PC-3 (cell line): ENCODE data around the gene TNRC18. TPM values are rescaled to one million over a fixed set of nuclear protein-coding genes. Genes with fewer than 3 reads are reported as not detected.

Source experiments
- ATAC-seq: fragments of 200-7000 bp; cut with Tn5 transposase; 2 replicates; pipeline ENCODE4 v1.9.1; 2020; ENCODE audit warnings: mild to moderate bottlenecking, moderate library complexity
- BruUV-seq: library from RNA; stranded (reverse); fragments of 400-500 nt; replicated peaks from 2 replicates; lab custom pipeline; 2021; lab: Mats Ljungman, UMichigan
- CTCF ChIA-PET: fragments of 300-600 bp; sonication (Branson Sonifier 250); formaldehyde crosslinking; loops from one replicate; lab custom pipeline; 2022; ENCODE audit warnings: antibody characterized with exemption; lab: Charles Lee
- POLR2A ChIA-PET: fragments of 300-600 bp; sonication (Branson Sonifier 250); formaldehyde crosslinking; loops from one replicate; lab custom pipeline; 2022; ENCODE audit warnings: antibody characterized with exemption; ENCODE audit not compliant: unreplicated experiment; lab: Charles Lee
- DNase-seq: peaks from one replicate; pipeline ENCODE4 v3.0.0-alpha.2; 2015
- H2AFZ ChIP-seq: fragments of 300-600 bp; sonication (generic); 2 replicates; pipeline ENCODE4 v1.6.0; 2016; ENCODE audit warnings: antibody characterized with exemption, low read length
- H3F3A ChIP-seq: fragments of 300-600 bp; sonication (generic); one replicate; pipeline ENCODE4 v1.6.0; 2017; ENCODE audit warnings: antibody characterized with exemption, low read length, control low read depth, mild to moderate bottlenecking; ENCODE audit not compliant: unreplicated experiment
- H3K27ac ChIP-seq: fragments of 300-600 bp; sonication (generic); 2 replicates; pipeline ENCODE4 v1.5.1; 2016; ENCODE audit warnings: mild to moderate bottlenecking, low read length
- H3K27me3 ChIP-seq: fragments of 300-600 bp; sonication (generic); 2 replicates; pipeline ENCODE4 v1.6.1; 2016; ENCODE audit warnings: low read length, mixed read lengths
- H3K36me3 ChIP-seq: fragments of 300-600 bp; sonication (generic); 2 replicates; pipeline ENCODE4 v1.6.1; 2016; ENCODE audit warnings: low read depth, mixed run types, low read length, mixed read lengths
- H3K4me1 ChIP-seq: fragments of 300-600 bp; sonication (generic); 2 replicates; pipeline ENCODE4 v1.5.1; 2016; ENCODE audit warnings: low read length; ENCODE audit not compliant: insufficient read depth
- H3K4me2 ChIP-seq: fragments of 300-600 bp; sonication (generic); 2 replicates; pipeline ENCODE4 v1.6.0; 2016; ENCODE audit warnings: low read length
- H3K4me3 ChIP-seq: fragments of 300-600 bp; sonication (generic); 2 replicates; pipeline ENCODE4 v1.5.1; 2016; ENCODE audit warnings: mild to moderate bottlenecking, low read length, mixed read lengths
- H3K79me2 ChIP-seq: fragments of 300-600 bp; sonication (generic); 2 replicates; pipeline ENCODE4 v1.6.1; 2017; ENCODE audit warnings: low read length, mixed read lengths
- H3K9ac ChIP-seq: fragments of 300-600 bp; sonication (generic); 2 replicates; pipeline ENCODE4 v1.6.0; 2016; ENCODE audit warnings: mild to moderate bottlenecking, low read length
- H3K9me2 ChIP-seq: fragments of 300-600 bp; sonication (generic); replicated peaks from 2 replicates; pipeline ENCODE4 v1.6.1; 2016; ENCODE audit warnings: mixed run types, low read length, mixed read lengths
- H3K9me3 ChIP-seq: fragments of 300-600 bp; sonication (generic); 2 replicates; pipeline ENCODE4 v1.6.1; 2016; ENCODE audit warnings: low read length, mixed read lengths
- H4K20me1 ChIP-seq: fragments of 300-600 bp; sonication (generic); 2 replicates; pipeline ENCODE4 v1.6.1; 2016; ENCODE audit warnings: low read length, mixed read lengths
- CTCF ChIP-seq: fragments of 300-600 bp; sonication (generic); conservative IDR thresholded peaks from 2 replicates; pipeline ENCODE4 v1.5.1; 2017; ENCODE audit warnings: antibody characterized with exemption, low read depth, mild to moderate bottlenecking, low read length
- EZH2 ChIP-seq: fragments of 300-600 bp; sonication (generic); IDR thresholded peaks from one replicate; pipeline ENCODE4 v1.6.1; 2017; ENCODE audit warnings: antibody characterized with exemption, mild to moderate bottlenecking, low read length; ENCODE audit not compliant: unreplicated experiment
- EZH2phosphoT487 ChIP-seq: fragments of 300-600 bp; sonication (generic); IDR thresholded peaks from 2 replicates; pipeline ENCODE4 v1.6.1; 2018; ENCODE audit warnings: mild to moderate bottlenecking, antibody characterized with exemption, low read length, borderline replicate concordance
- intact Hi-C: fragments of 100-400 bp; cut with micrococcal nuclease; formaldehyde crosslinking; loops from 2 replicates; pipeline ENCODE4 v1.9.0; 2023
- total RNA-seq: library from RNA; depleted of rRNA; stranded (reverse); fragments of >200 nt; gene quantifications from 2 replicates; pipeline ENCODE4 v1.2.3, GENCODE V29; 2014

The TNRC18 gene
- total RNA-seq, 1 experiment from 2014 or later: 26.8 TPM

- ChIA-PET CTCF (no interaction called here), POLR2A (no interaction called here)
- Histone ChIP-seq H3K27ac (no peak overlapping the region), H3K36me3 (no peaks in the 10 kb centered on the region), H3K9me2 (no peaks in the 10 kb centered on the region), H3K4me1 (no peaks in the 10 kb centered on the region), H3K4me3 (no peak overlapping the region), H3K9me3 (no peaks in the 10 kb centered on the region), H2AFZ (no peak overlapping the region), H3F3A (no peaks in the 10 kb centered on the region), H4K20me1 (no peaks in the 10 kb centered on the region), H3K27me3 (no peaks in the 10 kb centered on the region), H3K79me2 (no peaks in the 10 kb centered on the region), H3K4me2 (no peak overlapping the region), H3K9ac (no peak overlapping the region)
- BruUV-seq: no TSS peak
- DNase-seq (no peak), ATAC-seq (no peak)
- intact Hi-C loops: no loop called here
- TF ChIP-seq EZH2phosphoT487 (no peak), EZH2 (no peak), CTCF (no peak)
Observed at GRCh38 chr7:5462216-5462615, 38.6 kb upstream of the TNRC18 start.

GRCh38 chr7:5458921-5459480 lies 35.4 kb upstream of the TNRC18 start:
- Histone ChIP-seq H3K9me2 (no peaks in the 10 kb centered on the region), H3K27ac (no peak overlapping the region), H3K27me3 (no peaks in the 10 kb centered on the region), H3F3A (no peaks in the 10 kb centered on the region), H3K4me1 (no peaks in the 10 kb centered on the region), H3K9ac (no peak overlapping the region), H4K20me1 (no peaks in the 10 kb centered on the region), H3K79me2 (no peaks in the 10 kb centered on the region), H3K4me2 (no peak overlapping the region), H2AFZ (no peak overlapping the region), H3K36me3 (no peaks in the 10 kb centered on the region), H3K9me3 (no peaks in the 10 kb centered on the region), H3K4me3 (no peak overlapping the region)
- POLR2A ChIA-PET: no interaction called here
- CTCF ChIA-PET: no interaction called here
- no peak for ATAC-seq
- TF ChIP-seq CTCF: no peak
- TF ChIP-seq EZH2phosphoT487: no peak
- no peak for TF ChIP-seq EZH2
- intact Hi-C loops: no loop called here
- no TSS peak for BruUV-seq
- no peak for DNase-seq

DNA sequence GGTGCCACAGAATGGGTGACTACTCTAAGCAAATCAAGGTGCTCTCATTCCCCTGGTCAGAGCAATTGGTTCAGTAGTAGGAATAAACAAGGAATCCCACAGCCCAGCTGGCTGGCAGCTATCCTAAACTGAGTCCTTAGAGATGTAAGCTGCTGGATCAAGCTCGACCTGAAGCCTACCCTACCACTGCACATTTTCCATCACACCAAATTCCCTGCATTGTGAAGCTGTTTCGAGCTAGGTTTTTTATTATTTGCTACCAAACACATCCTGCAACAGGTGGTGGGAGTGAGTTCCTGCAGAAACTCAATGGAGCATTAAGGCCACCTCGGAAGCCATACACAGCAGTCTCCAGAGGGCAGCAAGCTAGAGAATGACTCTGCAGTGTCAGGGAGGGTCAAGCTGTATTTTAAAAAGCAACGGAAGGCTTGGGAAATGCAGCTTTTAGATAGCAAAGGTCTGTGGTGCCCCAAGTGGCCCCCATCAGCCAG lies 33.7 kb upstream of the TNRC18 start:
- no peak overlapping the region for H3K27ac ChIP-seq
- no peak for ATAC-seq
- H3K4me2 ChIP-seq: no peak overlapping the region
- intact Hi-C loops: no loop called here
- no peaks in the 10 kb centered on the region for H3K9me2 ChIP-seq
- no TSS peak for BruUV-seq
- no peak for DNase-seq
- no peak for TF ChIP-seq CTCF
- no peak for TF ChIP-seq EZH2phosphoT487
- TF ChIP-seq EZH2: no peak
- H4K20me1 ChIP-seq: no peaks in the 10 kb centered on the region
- H3K27me3 ChIP-seq: no peaks in the 10 kb centered on the region
- H3K36me3 ChIP-seq: no peaks in the 10 kb centered on the region
- no peaks in the 10 kb centered on the region for H3K9me3 ChIP-seq
- ChIA-PET POLR2A (interaction anchor here (0.6 kb wide), 1 partner anchor 34 kb away, joined by 11 read pairs; the partner anchor contains the start of gene TNRC18), CTCF (no interaction called here)
- no peaks in the 10 kb centered on the region for H3F3A ChIP-seq
- no peaks in the 10 kb centered on the region for H3K4me1 ChIP-seq
- no peak overlapping the region for H3K9ac ChIP-seq
- H3K79me2 ChIP-seq: no peaks in the 10 kb centered on the region
- no peak overlapping the region for H3K4me3 ChIP-seq
- H2AFZ ChIP-seq: no peak overlapping the region
